ENCODE data around the gene TBCD. TPM values are rescaled to one million over a fixed set of nuclear protein-coding genes. Genes with fewer than 3 reads are reported as not detected.

The TBCD gene
- total RNA-seq (2021) (170 to 176 TPM (median 173 TPM) in 3 replicates), Bru-seq, nascent RNA (percentile 66 among the genes with signal in this experiment)
- long read RNA-seq, experiment 1, full-length matches to known transcripts, result 37 of 130 reads
- long read RNA-seq, experiment 1, partial matches to known transcripts, result 40 of 130 reads
- long read RNA-seq, experiment 1, other reads (novel, unspliced or antisense), result 53 of 130 reads
- long read RNA-seq, experiment 2, full-length matches to known transcripts, result 14 of 133 reads
- long read RNA-seq, experiment 2, partial matches to known transcripts, result 60 of 133 reads
- long read RNA-seq, experiment 2, other reads (novel, unspliced or antisense), result 59 of 133 reads
- long read RNA-seq, experiment 3, partial matches to known transcripts, result 0 of 1 reads
- long read RNA-seq, experiment 3, other reads (novel, unspliced or antisense), result 0 of 1 reads

DNA sequence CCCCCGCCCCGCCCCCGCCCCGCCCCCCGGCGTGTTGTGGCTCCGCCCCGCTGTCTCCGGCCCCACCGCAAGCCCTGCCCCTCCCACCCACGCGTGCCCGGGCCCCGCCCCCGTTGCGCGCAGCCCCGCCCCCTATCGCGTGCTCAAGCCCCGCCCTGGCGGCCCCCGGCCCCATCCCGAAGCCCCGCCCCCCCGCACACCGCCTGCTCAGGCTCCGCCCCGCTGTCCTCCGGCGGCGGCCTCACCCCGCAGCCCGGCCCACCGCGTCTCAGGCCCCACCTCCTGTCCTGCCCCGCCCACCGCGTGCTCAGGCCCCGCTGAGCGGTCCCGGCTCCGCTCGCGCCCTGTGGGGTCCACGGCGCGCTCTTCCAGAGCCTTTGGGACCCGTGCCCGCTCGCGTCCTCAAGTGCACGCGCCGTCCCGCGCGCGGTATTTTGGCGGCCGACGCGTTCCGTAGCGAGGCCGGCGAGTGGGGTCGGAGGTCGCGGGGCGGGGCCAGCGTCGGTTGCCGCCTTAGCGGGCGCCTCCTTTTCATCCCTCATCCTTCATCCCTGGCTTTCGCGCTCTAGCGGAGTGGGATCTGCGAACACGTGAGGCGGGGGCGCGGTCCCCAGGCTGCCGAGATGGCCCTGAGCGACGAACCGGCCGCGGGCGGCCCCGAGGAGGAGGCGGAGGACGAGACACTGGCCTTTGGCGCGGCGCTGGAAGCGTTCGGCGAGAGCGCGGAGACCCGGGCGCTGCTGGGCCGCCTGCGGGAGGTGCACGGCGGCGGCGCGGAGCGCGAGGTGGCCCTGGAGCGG lies at the start of gene TBCD:
Gene TBCD, plus strand, starts transcription at position 495 of the 800 bp plus-strand sequence. Its CDS starts 129 bp downstream, at position 624.
- peaks cover 37% of the 10 kb centered on the region for H3K4me1 Mint-ChIP-seq
- ChIA-PET POLR2A (no interaction called here), CTCF (no interaction called here)
- H3K9me3 Mint-ChIP-seq, result peaks cover 10% of the 10 kb centered on the region
- H3K27me3 Mint-ChIP-seq (ENCODE audit: low read depth), result peaks cover 13% of the 10 kb centered on the region
- peak; percentile 85 for DNase-seq (ENCODE audit: low spot score)
- H3K27ac Mint-ChIP-seq, result no peak within 1 kb of the TSS; the same call in 1 of the 2 replicates
- H3K4me3 Mint-ChIP-seq, result peak within 1 kb of the TSS; percentile 89
- H3K36me3 Mint-ChIP-seq, result peaks cover 29% of the 10 kb centered on the region
- ATAC-seq, result peak; percentile 71
- TF ChIP-seq, protein P1, sequence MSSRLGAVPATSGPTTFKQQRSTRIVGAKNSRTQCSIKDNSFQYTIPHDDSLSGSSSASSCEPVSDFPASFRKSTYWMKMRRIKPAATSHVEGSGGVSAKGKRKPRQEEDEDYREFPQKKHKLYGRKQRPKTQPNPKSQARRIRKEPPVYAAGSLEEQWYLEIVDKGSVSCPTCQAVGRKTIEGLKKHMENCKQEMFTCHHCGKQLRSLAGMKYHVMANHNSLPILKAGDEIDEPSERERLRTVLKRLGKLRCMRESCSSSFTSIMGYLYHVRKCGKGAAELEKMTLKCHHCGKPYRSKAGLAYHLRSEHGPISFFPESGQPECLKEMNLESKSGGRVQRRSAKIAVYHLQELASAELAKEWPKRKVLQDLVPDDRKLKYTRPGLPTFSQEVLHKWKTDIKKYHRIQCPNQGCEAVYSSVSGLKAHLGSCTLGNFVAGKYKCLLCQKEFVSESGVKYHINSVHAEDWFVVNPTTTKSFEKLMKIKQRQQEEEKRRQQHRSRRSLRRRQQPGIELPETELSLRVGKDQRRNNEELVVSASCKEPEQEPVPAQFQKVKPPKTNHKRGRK (CRISPR knock-in tag; IDR thresholded peaks at IDR 0.05; ENCODE audit: borderline replicate concordance), result no peak
- peak; percentile 80 for TF ChIP-seq MAX (CRISPR knock-in tag; IDR thresholded peaks at IDR 0.05)
- no peak for TF ChIP-seq SMAD3 (CRISPR knock-in tag; IDR thresholded peaks at IDR 0.05; ENCODE audit: borderline replicate concordance)
- TF ChIP-seq ATF2 (CRISPR knock-in tag; IDR thresholded peaks at IDR 0.05; ENCODE audit: borderline replicate concordance, low read depth), result no peak
- no peak; the same call in none of the 2 replicates for TF ChIP-seq HMGXB4 (CRISPR knock-in tag; IDR thresholded peaks at IDR 0.05)
- TF ChIP-seq TEAD4 (CRISPR knock-in tag; IDR thresholded peaks at IDR 0.05), result no peak
- 0 out of 2 replicates have a peak, but pooled peaks have one; percentile 52 for TF ChIP-seq RELA (CRISPR knock-in tag; IDR thresholded peaks at IDR 0.05; ENCODE audit: borderline replicate concordance)
- TF ChIP-seq, protein P2, sequence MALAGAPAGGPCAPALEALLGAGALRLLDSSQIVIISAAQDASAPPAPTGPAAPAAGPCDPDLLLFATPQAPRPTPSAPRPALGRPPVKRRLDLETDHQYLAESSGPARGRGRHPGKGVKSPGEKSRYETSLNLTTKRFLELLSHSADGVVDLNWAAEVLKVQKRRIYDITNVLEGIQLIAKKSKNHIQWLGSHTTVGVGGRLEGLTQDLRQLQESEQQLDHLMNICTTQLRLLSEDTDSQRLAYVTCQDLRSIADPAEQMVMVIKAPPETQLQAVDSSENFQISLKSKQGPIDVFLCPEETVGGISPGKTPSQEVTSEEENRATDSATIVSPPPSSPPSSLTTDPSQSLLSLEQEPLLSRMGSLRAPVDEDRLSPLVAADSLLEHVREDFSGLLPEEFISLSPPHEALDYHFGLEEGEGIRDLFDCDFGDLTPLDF (CRISPR knock-in tag; IDR thresholded peaks at IDR 0.05), result no peak
- TF ChIP-seq, protein P3, sequence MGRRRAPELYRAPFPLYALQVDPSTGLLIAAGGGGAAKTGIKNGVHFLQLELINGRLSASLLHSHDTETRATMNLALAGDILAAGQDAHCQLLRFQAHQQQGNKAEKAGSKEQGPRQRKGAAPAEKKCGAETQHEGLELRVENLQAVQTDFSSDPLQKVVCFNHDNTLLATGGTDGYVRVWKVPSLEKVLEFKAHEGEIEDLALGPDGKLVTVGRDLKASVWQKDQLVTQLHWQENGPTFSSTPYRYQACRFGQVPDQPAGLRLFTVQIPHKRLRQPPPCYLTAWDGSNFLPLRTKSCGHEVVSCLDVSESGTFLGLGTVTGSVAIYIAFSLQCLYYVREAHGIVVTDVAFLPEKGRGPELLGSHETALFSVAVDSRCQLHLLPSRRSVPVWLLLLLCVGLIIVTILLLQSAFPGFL (CRISPR knock-in tag; IDR thresholded peaks at IDR 0.05; ENCODE audit: borderline replicate concordance), result no peak
- TF ChIP-seq ZNF317 (CRISPR knock-in tag; IDR thresholded peaks at IDR 0.05; ENCODE audit: borderline replicate concordance, low read depth), result no peak
- no peak for TF ChIP-seq GRHL2 (CRISPR knock-in tag; IDR thresholded peaks at IDR 0.05; ENCODE audit: insufficient replicate concordance, severe bottlenecking)
- TF ChIP-seq KAT7 (CRISPR knock-in tag; IDR thresholded peaks at IDR 0.05; ENCODE audit: borderline replicate concordance), result no peak; the same call in 1 of the 2 replicates
- 0 out of 2 replicates have a peak, but pooled peaks have one; percentile 32 for TF ChIP-seq JUN (CRISPR knock-in tag; IDR thresholded peaks at IDR 0.05)
- peak; percentile 70; the same call in 1 of the 2 replicates for TF ChIP-seq ZNF138 (CRISPR knock-in tag; conservative IDR thresholded peaks at IDR 0.05)
- TF ChIP-seq FOXP4 (CRISPR knock-in tag; IDR thresholded peaks at IDR 0.05), result peak; percentile 82
- TF ChIP-seq ZNF219 (CRISPR knock-in tag; IDR thresholded peaks at IDR 0.05; ENCODE audit: borderline replicate concordance), result no peak
- TF ChIP-seq ATF1 (CRISPR knock-in tag; IDR thresholded peaks at IDR 0.05), result no peak
- peak; percentile 73 for TF ChIP-seq GABPB1 (CRISPR knock-in tag; IDR thresholded peaks at IDR 0.05)
- no peak for TF ChIP-seq ZNF671 (CRISPR knock-in tag; IDR thresholded peaks at IDR 0.05)
- TF ChIP-seq ETV6 (CRISPR knock-in tag; IDR thresholded peaks at IDR 0.05), result 0 out of 2 replicates have a peak, but pooled peaks have one; percentile 51
- peak; percentile 70; the same call in 1 of the 2 replicates for TF ChIP-seq MYBL2 (CRISPR knock-in tag; IDR thresholded peaks at IDR 0.05)
- TF ChIP-seq, protein P4, sequence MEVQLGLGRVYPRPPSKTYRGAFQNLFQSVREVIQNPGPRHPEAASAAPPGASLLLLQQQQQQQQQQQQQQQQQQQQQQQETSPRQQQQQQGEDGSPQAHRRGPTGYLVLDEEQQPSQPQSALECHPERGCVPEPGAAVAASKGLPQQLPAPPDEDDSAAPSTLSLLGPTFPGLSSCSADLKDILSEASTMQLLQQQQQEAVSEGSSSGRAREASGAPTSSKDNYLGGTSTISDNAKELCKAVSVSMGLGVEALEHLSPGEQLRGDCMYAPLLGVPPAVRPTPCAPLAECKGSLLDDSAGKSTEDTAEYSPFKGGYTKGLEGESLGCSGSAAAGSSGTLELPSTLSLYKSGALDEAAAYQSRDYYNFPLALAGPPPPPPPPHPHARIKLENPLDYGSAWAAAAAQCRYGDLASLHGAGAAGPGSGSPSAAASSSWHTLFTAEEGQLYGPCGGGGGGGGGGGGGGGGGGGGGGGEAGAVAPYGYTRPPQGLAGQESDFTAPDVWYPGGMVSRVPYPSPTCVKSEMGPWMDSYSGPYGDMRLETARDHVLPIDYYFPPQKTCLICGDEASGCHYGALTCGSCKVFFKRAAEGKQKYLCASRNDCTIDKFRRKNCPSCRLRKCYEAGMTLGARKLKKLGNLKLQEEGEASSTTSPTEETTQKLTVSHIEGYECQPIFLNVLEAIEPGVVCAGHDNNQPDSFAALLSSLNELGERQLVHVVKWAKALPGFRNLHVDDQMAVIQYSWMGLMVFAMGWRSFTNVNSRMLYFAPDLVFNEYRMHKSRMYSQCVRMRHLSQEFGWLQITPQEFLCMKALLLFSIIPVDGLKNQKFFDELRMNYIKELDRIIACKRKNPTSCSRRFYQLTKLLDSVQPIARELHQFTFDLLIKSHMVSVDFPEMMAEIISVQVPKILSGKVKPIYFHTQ (CRISPR knock-in tag; IDR thresholded peaks at IDR 0.05), result no peak
